NCI-H526 treated with DMSO at 0.1 percent for 48 hours (cell line): ENCODE results near the gene FBXW11.
"Not testable (repeated sequence)": the region's sequence is repeated elsewhere in the genome, so short reads cannot be mapped to it uniquely, and the experiment has no call there.

ENCODE experiments used
- DNase-seq: peaks from one replicate; lab custom pipeline; 2025; lab: John Stamatoyannopoulos, UW

The FBXW11 gene

DNA sequence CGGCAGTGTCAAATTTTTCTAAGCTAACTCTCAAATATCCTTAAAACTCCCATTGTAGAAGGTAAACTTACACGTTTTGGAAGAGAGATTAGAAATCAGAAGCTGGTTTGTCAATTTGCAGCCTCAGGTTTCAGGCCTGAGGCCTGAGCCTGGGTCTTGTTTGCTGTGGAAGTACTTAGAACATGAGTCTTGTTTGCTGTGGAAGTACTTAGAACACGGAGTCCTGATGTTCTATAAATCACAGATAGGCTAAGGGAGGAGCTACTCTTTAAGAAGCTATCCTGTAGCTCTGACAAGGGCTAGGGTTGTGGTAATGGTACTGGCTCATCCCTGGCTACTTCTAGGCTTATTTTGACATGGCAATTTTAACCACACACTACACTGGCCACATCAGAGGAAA is 97.8 kb downstream of the FBXW11 start:
- DNase-seq, result no peak

DNA sequence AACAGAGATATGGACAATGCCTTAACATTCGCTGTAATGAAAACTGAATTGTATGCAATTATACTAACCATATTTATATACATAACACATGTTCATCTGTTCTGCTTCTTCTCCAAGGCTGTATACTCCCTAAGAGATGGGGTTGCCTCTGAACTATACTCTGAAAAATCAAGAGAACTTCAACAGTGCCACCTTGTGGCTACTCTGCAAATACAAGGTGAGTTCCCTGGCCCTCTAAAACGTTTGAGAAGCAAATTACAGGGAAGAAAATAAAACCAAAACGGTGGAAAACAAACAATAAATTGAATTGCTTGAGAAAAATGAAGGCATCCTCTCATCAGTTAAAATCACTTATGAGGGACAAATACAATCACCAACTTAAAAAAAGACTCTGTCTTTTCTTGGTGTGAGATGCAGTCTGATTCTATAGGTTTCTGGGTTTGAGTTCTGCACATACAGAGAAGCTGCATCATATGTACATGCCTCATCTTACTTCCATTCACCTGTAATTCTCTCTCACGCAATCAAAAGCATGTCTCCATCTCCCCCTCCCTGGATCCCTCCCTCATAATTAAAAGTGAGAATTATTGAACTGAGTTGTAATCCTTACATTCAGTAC is 98.6 kb downstream of the FBXW11 start:
- DNase-seq, result no peak

DNA sequence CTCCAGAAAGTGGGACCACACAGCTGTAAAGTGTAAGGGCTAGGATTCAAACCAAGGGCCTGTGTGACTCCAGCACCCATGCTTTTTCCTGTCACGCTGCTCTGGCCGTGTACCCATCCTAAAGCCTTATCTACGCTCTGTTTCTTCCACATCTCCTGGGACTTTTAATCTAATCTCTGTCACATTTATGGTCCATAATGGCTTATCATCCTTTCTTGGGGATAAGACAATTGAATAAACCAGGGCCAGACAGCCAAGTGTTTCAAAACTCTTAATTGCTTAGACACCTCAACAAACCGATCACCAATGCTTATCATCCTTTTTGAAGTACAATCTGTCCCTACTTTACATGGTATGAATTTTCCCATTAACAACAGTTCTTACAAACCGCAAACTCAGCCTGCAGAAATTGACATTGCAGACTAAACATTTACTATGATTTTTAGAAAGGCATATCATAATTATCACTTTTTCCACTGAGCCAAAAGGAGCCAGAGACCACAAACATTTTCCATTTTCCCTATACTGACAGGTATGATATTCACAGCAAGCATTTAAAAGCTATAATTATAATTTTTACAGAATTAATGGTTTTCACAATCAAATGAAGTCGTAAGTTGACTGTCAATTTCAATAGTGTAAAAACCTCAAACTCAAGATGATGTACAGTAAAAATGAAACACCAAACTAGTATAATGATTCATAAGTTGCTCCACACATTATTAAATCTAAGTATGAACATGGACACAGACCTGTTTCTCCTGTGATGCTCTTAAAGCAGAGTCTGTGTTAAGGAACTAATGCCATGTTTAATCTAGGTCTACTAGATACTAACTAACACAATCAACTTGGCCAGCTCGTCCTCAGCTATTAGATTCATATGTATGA is 99.5 kb downstream of the FBXW11 start:
- no peak for DNase-seq

DNA sequence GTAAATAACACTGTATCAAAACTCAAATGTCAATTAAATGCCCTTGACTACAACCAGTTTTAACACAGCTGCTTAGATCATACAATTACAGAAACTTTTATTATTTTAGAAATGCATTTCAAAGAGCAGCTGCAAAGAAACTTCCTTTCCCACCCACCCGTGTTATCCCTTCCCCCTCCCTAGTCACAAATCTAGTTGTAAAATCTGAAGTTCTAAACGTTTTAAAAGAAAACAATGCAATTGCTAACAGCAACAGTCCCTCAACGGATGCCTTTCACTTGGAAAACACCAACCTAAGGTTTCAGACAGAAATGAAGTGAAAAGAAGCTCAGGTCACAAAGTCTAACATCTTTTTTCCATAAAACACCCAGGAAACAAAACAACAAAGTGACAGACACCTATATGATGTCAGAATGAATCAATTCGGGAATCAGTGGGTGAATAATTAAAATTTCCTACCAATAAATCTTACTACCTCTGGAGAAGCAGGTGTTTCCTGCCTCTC is 100.3 kb downstream of the FBXW11 start:
- no peak for DNase-seq

DNA sequence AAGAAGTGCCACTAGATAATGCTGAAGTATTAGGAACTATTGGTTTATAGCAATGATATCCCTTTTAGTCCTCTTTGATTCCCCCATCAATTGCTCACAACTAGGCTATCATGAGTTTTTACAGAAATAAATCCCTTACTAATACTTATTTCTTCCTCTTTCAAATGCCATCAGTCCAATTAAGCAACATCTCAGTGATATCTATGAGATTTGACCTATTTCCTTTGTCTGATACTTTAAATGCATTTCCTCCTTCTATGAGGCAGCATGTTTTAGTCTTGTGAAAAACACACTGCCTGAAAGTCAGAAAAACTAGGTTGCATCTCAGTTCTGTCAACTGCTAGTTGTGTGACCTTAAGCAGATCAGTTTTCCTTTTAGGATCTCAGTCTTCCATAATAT is 101.6 kb downstream of the FBXW11 start:
- DNase-seq, result no peak

DNA sequence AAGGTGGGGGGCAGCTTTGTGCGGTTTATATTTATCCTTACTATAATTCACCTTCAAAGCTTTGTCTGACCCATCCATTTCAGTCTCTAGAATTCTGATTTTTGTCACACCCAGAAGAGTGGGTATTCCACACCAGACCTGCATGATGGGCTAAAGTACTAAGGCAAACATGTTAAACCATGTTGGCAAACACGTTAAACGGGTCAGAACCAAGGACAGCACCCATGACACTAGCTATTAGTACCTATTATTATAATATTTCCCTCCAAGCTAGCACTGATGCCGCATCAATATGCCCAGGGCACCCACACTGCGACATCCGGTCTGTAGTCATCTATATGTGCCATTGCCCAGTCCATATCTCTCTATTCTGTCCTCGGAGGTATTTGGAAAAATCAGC is 104.7 kb downstream of the FBXW11 start:
- no peak for DNase-seq

DNA sequence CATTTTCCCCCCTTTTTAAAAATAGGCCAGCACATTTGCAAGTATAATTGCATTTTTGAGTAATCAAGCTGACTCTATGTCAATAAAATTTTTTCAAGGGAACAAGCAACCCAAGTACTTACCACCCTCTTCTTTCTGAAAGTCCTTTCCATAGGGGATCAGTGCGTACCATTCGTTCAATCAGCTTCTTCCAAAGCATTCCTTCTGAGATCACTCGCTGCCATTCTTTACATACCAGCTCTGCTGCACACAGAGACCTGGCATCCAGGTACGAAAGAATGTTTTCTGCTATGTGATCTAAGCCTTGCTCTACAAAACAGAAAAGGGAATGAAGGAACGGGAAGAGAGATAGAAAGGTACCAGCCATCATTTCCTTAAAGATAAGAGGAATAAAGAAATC is 106.6 kb downstream of the FBXW11 start:
- no peak for DNase-seq

DNA sequence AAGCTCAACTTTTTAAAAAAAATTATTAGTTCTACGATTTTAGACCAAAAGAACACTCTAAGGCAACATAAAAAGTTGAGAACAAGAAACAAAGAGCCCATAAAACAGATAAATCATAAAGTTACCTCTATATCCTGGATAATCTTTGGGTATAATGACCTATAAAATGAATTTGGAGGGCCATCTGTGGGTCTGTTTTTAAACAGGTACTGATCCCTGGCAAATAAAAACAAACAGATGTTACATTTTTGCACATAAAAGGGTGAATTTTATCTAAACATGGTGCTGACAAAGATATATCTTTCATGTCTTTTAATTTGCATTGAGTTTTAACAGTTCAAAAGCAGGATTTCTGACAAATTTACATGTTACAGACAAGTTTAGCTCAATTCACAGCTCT is 107.6 kb downstream of the FBXW11 start:
- DNase-seq, result no peak

DNA sequence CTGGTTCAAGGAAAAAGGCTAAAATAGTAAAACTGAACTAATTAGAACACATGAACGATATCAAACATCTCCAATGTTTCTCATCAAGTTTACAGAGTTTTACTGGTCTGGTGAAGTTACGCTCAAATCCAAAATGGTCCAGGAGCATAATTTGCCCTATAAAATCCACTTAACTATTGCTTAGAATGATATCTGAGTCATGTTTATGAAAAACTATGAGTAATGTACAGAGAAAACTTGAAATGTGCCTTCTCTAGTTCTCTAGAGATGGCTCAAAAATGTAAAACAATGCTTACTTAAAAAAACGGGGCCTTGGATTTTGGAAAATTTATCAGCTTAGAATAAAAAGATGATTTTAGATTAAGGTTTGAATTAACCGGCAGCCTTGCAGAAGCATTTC is 108.1 kb downstream of the FBXW11 start:
- DNase-seq, result no peak

DNA sequence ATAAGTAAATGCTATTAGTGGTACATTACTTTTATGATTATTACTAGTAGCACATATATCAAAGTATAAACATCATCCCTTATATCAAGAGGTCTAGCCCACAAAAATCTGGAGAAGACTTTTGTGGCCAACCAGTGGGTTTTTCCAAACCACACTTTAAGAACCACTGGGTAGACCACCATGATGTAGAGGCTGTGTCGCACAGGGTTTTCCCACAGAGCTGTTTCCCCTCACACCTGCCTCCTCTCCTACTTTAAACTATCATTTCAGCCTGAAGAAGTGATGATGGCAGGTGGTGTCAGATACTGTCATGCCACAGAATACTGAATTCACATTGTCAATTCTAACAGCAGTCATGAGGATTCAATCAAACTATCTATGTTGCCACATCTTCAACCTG is 109.2 kb downstream of the FBXW11 start:
- no peak for DNase-seq

DNA sequence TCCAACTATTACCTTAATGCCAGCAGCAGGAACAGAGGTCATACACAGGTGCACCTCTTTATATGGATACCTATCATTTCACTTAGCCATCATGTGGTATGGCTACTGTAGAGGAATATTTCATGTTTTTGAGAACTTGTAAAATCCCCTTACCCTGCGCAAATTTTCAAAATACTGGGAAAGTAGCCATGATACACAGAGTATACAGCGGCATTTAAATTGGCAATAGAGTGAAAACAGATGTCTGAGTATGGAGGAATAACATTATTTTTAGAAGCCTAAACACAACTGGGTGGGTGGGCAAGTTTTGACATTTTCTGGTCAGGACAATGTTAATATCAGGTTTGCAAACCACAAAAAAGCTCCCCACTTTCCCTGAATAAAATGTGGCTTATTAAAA is 111.4 kb downstream of the FBXW11 start:
- DNase-seq, result no peak

DNA sequence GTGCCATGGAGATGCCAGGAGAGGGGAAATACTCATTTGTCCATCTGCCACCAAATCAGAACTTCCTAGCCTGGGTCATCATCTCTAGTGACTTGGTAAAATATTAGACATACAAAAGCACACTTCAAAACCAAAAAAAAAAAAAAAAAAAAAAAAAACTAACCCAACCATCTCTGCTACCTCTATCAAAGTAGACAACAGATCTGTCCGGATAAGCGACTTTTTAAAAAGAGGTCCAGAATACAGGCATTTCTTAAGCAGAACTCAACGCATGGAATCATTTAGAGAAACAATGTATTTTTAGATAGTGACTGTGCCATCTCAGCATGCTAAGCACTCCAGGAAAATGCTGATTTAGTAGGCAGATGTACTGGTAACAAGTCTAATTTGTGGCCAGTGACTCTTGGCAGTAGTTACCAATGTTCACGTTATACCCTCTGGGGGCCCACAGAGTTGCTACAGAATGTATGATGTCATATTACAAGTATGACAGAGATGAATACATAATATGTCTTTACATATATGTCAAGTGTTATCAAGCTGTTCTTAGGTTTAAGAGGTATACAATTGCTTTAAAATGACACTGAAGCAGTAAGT is 113.0 kb downstream of the FBXW11 start:
- no peak for DNase-seq

DNA sequence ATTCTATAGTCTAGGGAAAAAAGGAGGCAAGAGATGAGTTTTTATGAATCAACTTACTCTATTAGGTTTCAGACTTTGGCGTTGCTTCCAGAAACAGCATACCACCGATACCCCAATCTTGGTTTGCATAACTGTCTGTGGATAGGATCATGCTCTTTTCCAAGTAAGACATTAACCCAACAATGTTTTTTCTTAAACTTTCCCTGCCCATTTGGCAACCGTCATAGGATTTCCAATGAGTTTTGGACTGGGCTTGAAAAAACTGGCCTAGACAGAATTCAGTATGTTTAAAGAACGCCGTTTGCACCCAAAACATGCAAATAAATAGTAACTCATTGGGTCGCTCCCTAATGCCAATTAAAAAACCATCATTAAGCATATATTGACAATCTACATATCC is 114.8 kb downstream of the FBXW11 start:
- no peak for DNase-seq

DNA sequence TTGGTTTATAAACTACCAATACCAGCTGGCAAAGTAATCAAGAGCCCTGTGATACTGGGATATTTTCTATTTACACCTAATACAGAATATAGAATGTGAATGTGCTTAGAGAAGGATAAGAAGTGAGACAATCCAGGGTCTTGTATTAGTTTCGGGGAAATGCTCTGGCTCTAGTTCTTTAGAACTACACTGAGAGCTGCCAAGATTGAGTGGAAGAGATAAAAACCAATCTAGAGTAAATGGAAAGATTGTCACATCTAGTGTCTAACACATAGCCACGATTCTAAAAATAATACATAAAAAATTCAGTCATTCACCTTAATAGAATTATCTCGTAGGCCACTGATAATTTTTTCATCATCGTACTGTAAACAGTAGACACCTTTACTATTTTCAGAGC is 115.3 kb downstream of the FBXW11 start:
- no peak for DNase-seq

DNA sequence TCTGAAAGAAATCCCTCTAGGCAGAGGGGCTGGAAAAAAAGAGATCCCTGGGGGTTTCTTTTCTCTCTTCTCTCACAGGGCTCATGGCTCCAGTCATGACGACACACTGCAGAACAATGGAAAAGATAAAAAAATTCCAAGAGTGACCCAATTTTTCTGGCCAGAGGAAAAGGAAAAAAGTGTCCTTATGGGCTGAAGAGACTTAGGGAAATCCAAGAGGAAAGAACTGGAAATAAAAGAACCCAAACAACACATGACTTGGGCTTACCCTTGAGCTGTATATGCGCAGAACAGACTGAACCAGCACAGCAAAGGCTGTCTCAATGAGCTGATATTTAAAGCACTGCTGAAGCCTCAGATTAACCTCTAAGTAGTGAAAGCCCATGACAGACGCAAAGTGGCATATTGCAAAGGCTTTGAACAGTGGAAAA is 118.4 kb downstream of the FBXW11 start:
- no peak for DNase-seq

DNA sequence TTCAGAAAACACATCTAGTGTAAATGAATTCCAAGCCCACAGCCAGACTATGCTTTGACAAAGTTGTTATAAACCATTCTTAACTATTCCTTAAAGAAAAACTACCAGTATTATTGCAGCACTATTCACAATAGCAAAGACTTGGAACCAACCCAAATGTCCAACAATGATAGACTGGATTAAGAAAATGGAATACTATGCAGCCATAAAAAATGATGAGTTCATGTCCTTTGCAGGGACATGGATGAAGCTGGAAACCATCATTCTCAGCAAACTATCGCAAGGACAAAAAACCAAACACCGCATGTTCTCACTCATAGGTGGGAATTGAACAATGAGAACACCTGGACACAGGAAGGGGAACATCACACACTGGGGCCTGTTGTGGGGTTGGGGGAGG is 120.4 kb downstream of the FBXW11 start:
- DNase-seq, result not testable (repeated sequence)

DNA sequence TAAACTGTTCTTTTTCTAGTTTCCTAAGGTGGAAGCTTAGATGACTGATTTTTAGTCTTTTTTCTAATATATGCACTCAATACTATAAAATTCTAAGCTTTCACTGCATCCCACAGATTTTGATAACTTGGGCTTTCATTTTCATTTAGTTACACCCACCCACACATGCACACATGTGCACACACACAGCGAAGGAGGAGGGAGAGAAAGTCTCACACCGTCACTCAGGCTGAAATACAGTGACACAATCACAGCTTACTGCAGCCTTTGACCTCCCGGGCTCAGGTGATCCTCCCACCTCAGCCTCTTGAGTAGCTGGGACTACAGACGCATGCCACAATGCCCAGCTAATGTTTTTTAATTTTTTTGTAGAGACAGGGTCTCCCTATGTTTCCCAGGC is 124.3 kb downstream of the FBXW11 start:
- no peak for DNase-seq

DNA sequence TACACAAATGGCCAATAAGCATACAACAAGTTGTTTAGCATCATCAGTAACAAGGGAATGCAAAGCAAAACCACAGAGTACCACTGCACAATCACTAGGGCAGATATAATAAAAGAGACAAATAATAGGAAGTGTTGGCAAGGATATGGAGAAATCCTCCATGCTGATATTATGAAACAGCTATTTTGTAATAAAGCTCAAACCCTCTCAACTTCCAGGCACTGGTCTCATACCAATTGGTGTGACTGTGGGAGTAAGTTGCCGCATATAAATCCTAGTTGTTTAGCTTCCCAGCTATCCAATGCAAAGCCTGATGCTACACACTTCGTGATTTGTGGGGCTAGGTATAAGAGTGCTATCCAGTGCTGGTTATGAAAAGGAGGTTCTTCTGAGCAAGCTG is 132.2 kb downstream of the FBXW11 start:
- no peak for DNase-seq

DNA sequence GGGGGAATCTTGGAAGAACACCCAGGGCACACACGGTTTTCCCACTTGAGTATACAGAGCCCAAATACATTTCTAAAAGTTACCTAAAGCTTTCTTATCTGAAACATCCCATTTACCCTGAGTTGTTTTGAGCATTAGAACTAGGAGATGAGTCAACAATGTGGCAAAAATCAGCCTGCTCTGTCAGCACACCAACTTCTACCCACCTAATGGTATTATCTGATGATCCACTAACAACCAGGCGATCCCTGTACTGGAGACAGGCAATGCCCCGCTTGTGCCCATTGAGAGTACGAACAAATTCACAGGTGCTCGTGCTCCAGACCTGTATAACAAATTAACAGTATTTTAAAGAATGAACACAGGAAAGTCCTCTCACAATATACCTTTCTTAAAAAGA is 133.8 kb downstream of the FBXW11 start:
- no peak for DNase-seq

DNA sequence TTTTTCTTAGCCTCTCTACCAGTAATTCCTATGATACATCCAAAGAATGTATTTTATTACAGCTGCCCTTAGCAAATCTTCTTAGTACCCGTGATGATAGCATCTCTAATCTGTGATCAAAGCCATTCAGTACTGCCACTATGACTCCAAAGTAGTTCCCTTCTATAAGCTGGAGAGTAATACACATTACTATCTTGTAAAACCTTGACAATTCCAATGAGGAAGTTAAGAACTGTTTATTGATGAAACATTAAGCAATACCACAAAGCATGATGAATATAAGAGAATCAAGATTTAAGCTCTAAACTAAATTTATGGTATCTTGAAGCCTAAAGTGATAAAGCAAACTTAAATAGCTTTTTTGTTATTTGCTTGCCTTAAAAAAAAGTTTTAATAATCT is 134.7 kb downstream of the FBXW11 start:
- DNase-seq, result no peak

DNA sequence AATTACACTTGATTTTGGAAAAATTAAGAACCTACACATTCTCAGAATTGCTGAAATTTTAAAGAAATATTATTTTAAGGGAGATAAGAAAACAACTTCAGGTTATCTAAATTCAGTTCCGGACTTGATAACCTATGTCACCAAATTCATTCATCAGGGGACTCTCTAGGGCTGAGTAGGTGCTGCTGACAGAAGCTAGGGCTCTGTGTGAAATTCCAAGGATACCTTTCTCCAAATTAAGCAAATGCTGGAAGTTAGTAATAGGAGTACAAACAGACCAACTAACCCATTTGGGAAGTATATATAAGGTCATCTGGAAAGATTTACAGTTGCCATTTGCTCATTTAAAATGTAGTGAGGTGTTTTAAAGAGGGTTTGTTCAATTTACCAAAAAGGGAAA is 136.5 kb downstream of the FBXW11 start:
- DNase-seq, result no peak

DNA sequence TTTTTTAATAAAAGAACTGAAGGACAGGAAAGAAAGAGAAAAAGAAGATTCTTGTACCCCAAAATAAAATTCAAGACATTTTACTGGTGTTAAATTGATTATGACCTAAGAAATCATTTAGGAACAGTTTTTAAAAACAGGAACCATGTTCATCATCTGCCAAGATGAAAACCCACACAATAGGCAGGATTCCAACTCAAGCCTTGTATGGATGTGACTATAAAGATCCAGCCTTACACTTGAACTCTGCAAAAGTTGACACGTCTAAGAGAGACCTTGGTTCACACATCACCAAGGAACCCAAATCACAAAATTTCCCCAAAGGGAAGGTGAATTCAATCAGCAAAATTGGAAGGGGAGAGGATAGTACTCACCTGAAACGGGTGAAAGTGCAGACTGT is 138.2 kb downstream of the FBXW11 start:
- no peak for DNase-seq

DNA sequence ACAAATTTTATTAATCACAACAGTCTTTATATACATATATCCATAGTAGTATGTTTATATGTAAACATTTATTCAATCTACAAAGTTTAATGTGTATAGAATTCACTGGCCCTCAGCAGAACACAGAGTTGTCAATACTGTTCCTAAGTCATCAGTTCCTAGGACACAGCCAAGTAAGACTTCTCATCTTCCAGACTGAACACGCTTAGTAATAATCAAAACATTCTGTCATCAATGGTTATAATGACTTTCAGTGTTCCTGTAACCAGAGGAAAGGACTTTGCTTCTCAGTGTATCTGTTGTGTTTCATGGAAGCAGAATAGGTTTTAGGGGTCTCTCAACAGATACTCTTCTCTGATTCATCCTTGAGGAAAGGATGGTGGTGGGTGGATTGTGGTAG is 138.7 kb downstream of the FBXW11 start:
- DNase-seq, result no peak
